ENCODE results near the gene KIAA1191. TPM values are rescaled to one million over a fixed set of nuclear protein-coding genes. Genes with fewer than 3 reads are reported as not detected.

KIAA1191 gene
- total and polyA plus RNA-seq, 2 of the 8 experiments (the other 6 are each of a cell fraction or from before 2014, with no cell fraction given), result 86.4 to 88.0 TPM

GRCh38 chr5:176391479-176391878, 29.9 kb upstream of the KIAA1191 start:
- no peaks in the 10 kb centered on the region for H3K9me3 ChIP-seq (ENCODE audit: insufficient read depth in 2 of 2, low read depth in 1 of 2, low read length in 1 of 2)
- peaks cover 9% of the 10 kb centered on the region; the same call in 1 of the 2 replicates for H3K23me2 ChIP-seq (ENCODE audit: low read depth, low read length)
- H2AK5ac ChIP-seq (ENCODE audit: low read depth, low read length), result no peak overlapping the region
- H3K14ac ChIP-seq (ENCODE audit: insufficient read length), result no peak overlapping the region
- TF ChIP-seq RBBP5 (IDR thresholded peaks at IDR 0.05; ENCODE audit: borderline replicate concordance, low read depth, low read length) (no peak), SUZ12 (IDR thresholded peaks at IDR 0.05; ENCODE audit: low read length) (no peak), RXRA (IDR thresholded peaks at IDR 0.05; ENCODE audit: insufficient read depth, low read depth, low read length) (no peak), RAD21 (IDR thresholded peaks at IDR 0.05 in 1 of 2, conservative IDR thresholded peaks at IDR 0.05 in 1 of 2; ENCODE audit: low read depth in 2 of 2, low read length in 2 of 2) (peak; percentile 16 to 30; a peak in 1 of 4 replicates), KDM1A (IDR thresholded peaks at IDR 0.05; ENCODE audit: borderline replicate concordance, low read length) (no peak)
- TF ChIP-seq, protein P1, sequence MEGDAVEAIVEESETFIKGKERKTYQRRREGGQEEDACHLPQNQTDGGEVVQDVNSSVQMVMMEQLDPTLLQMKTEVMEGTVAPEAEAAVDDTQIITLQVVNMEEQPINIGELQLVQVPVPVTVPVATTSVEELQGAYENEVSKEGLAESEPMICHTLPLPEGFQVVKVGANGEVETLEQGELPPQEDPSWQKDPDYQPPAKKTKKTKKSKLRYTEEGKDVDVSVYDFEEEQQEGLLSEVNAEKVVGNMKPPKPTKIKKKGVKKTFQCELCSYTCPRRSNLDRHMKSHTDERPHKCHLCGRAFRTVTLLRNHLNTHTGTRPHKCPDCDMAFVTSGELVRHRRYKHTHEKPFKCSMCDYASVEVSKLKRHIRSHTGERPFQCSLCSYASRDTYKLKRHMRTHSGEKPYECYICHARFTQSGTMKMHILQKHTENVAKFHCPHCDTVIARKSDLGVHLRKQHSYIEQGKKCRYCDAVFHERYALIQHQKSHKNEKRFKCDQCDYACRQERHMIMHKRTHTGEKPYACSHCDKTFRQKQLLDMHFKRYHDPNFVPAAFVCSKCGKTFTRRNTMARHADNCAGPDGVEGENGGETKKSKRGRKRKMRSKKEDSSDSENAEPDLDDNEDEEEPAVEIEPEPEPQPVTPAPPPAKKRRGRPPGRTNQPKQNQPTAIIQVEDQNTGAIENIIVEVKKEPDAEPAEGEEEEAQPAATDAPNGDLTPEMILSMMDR (IDR thresholded peaks at IDR 0.05; ENCODE audit: control extremely low read depth in 1 of 3, insufficient read depth in 1 of 3, low read depth in 1 of 3, low read length in 3 of 3), result peak; percentile 5 to 40 (median 36); a peak in 3 of 4 replicates
- no peak overlapping the region for H2BK120ac ChIP-seq (replicated peaks; ENCODE audit: low read depth, low read length)
- H2AFZ ChIP-seq (ENCODE audit: low read length), result no peak overlapping the region
- H3K79me2 ChIP-seq (ENCODE audit: control insufficient read depth in 1 of 2, insufficient read depth in 2 of 2, low read length in 2 of 2), result peaks cover 0 to 18% of the 10 kb centered on the region in 2 experiments
- H2BK5ac ChIP-seq (ENCODE audit: low read depth, low read length), result no peak overlapping the region
- H3K4me2 ChIP-seq (ENCODE audit: insufficient read depth in 1 of 2, low read depth in 2 of 2, low read length in 2 of 2), result no peak overlapping the region
- H3K23ac ChIP-seq (ENCODE audit: insufficient read length), result no peak overlapping the region
- H3K27me3 ChIP-seq (replicated peaks in 1 of 4; ENCODE audit: control insufficient read depth in 3 of 4, extremely low read depth in 1 of 4, insufficient read depth in 3 of 4, low read length in 3 of 4), result no peaks in the 10 kb centered on the region
- no peak overlapping the region for H2BK12ac ChIP-seq (ENCODE audit: low read depth, low read length)
- H4K20me1 ChIP-seq (replicated peaks in 1 of 2; ENCODE audit: control insufficient read depth in 1 of 2, insufficient read depth in 2 of 2, low read length in 2 of 2), result peaks cover 0 to 1% of the 10 kb centered on the region in 2 experiments
- no peak overlapping the region for H2BK15ac ChIP-seq (ENCODE audit: low read length)
- POLR2A ChIA-PET (ENCODE audit: partially characterized antibody), result interaction anchor here (0.8 to 10.2 kb wide), 7 partner anchors 9 to 147 kb away, joined by 3 to 57 read pairs (median 3); partner anchors contain the start of genes FAF2 and KIAA1191
- FAIRE-seq (no peak), DNase-seq (ENCODE audit: low read depth in 1 of 2, low spot score in 2 of 2) (no peak)
- H3K9ac ChIP-seq (replicated peaks in 1 of 4; ENCODE audit: extremely low read depth in 1 of 4, low read depth in 3 of 4, low read length in 3 of 4), result no peak overlapping the region
- peaks cover 0 to 5% (median 1%) of the 10 kb centered on the region in 4 experiments; a peak in 2 of 7 replicates for H3K4me1 ChIP-seq (replicated peaks in 1 of 4; ENCODE audit: control insufficient read depth in 3 of 4, insufficient read depth in 4 of 4, low read length in 3 of 4)
- H3K4ac ChIP-seq (replicated peaks; ENCODE audit: insufficient read length, low read depth, low read length), result no peak overlapping the region
- peaks cover 7% of the 10 kb centered on the region; the same call in 1 of the 2 replicates for H3K79me1 ChIP-seq (ENCODE audit: low read depth, low read length)
- no peak overlapping the region for H4K8ac ChIP-seq (ENCODE audit: extremely low read depth, insufficient read depth, low read length)
- CTCF ChIA-PET (ENCODE audit: partially characterized antibody), result interaction anchor here (0.5 to 7.9 kb wide), 7 partner anchors 9 to 140 kb away, joined by 3 to 83 read pairs (median 3); partner anchors contain the start of gene FAF2
- no peak overlapping the region for H4K91ac ChIP-seq (replicated peaks; ENCODE audit: insufficient read length, low read length)
- no peak overlapping the region for H2BK20ac ChIP-seq (ENCODE audit: low read length)
- H4K5ac ChIP-seq (ENCODE audit: insufficient read length, low read depth, low read length), result no peak overlapping the region
- no peak overlapping the region for H3K27ac ChIP-seq (ENCODE audit: low read depth, low read length)
- H3K4me3 ChIP-seq (ENCODE audit: extremely low read depth in 1 of 4, insufficient read depth in 2 of 4, low read depth in 3 of 4, low read length in 4 of 4), result no peak overlapping the region
- H3K36me3 ChIP-seq (ENCODE audit: control insufficient read depth in 2 of 4, insufficient read depth in 4 of 4, low read length in 3 of 4), result peaks cover 0 to 2% (median 0%) of the 10 kb centered on the region in 4 experiments; a peak in 2 of 8 replicates
- 84% methylated on average over 4 of the region's 4 CpGs; no CpG with 5 or more reads in 1 of the 2 experiments for WGBS, 2 experiments (ENCODE audit: extremely low coverage in 1 of 2, insufficient coverage in 1 of 2, insufficient read length in 1 of 2, insufficient replicate concordance in 2 of 2, low coverage in 1 of 2, low lambda C conversion rate in 2 of 2, missing lambda C conversion rate in 1 of 2)
- H3K18ac ChIP-seq (ENCODE audit: extremely low read depth, low read length), result no peak overlapping the region
- H3K56ac ChIP-seq (replicated peaks; ENCODE audit: insufficient read length, low read depth, low read length), result no peak overlapping the region
